HEK293T (cell line): ENCODE results near the gene ZMYM1.

Source experiments
- BHLHE40 ChIP-seq: fragments of 450-650 bp; IDR thresholded peaks from 2 replicates; pipeline ENCODE4 v1.6.1; 2016; ENCODE audit warnings: mild to moderate bottlenecking, moderate library complexity, borderline replicate concordance
- ELF4 ChIP-seq: fragments of 450-650 bp; IDR thresholded peaks from 2 replicates; pipeline ENCODE4 v1.6.1; 2017; ENCODE audit warnings: antibody characterized with exemption
- FOXK2 ChIP-seq: fragments of 450-650 bp; IDR thresholded peaks from 2 replicates; pipeline ENCODE4 v1.6.1; 2016; ENCODE audit warnings: mild to moderate bottlenecking
- FOXM1 ChIP-seq: fragments of 450-650 bp; IDR thresholded peaks from 2 replicates; pipeline ENCODE4 v1.6.1; 2017; ENCODE audit warnings: mild to moderate bottlenecking, borderline replicate concordance
- HDGF ChIP-seq: fragments of 450-650 bp; IDR thresholded peaks from 2 replicates; pipeline ENCODE4 v1.6.1; 2017; ENCODE audit warnings: antibody characterized with exemption, borderline replicate concordance
- NFRKB ChIP-seq: fragments of 450-650 bp; IDR thresholded peaks from 2 replicates; pipeline ENCODE4 v1.6.1; 2016; ENCODE audit warnings: mild to moderate bottlenecking, moderate library complexity
- SP1 ChIP-seq: fragments of 450-650 bp; IDR thresholded peaks from 2 replicates; pipeline ENCODE4 v1.6.1; 2017
- SUZ12 ChIP-seq: fragments of 450-650 bp; IDR thresholded peaks from 2 replicates; pipeline ENCODE4 v1.6.1; 2016; ENCODE audit warnings: mild to moderate bottlenecking
- ZNF384 ChIP-seq: fragments of 450-650 bp; IDR thresholded peaks from 2 replicates; pipeline ENCODE4 v1.6.1; 2016

DNA sequence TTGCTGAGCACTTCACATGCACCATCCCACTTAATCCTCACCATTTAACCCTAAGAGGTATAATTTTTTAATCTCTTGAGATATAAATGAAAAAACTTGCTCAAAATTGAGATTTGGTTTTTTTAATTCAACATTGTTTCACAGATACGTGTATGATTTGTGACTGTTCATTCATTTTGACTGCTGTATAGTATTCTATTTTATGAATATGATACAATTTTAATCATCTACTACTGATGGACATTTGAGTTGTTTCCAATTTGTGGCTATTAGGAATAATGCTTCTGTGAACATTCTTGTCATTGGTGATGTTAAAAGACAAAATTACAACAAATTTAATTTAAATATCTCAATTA, 46.8 kb upstream of the ZMYM1 start:
- TF ChIP-seq ELF4 (no peak), FOXM1 (no peak), SUZ12 (no peak), HDGF (no peak), BHLHE40 (no peak), NFRKB (no peak), FOXK2 (no peak), SP1 (no peak), ZNF384 (no peak)
